GM10266 (cell line): ENCODE data around the gene NR4A1.

Experiments
- DNase-seq: peaks from one replicate; pipeline ENCODE4 v3.0.0; 2012; ENCODE audit errors: extremely low spot score
- CTCF ChIP-seq: IDR thresholded peaks from 2 replicates; pipeline ENCODE4 v1.5.1; 2012; ENCODE audit warnings: mild to moderate bottlenecking, low read depth; ENCODE audit not compliant: control insufficient read depth, insufficient read depth; ENCODE audit errors: missing control alignments

The NR4A1 gene

GRCh38 chr12:52036587-52037171, 14.6 kb upstream of the NR4A1 start:
- TF ChIP-seq CTCF, result no peak
- DNase-seq, result peak; percentile 84

GRCh38 chr12:52037248-52037861, 13.9 kb upstream of the NR4A1 start:
- no peak for DNase-seq
- no peak for TF ChIP-seq CTCF

GRCh38 chr12:52038447-52038846, 12.8 kb upstream of the NR4A1 start:
- no peak for DNase-seq
- TF ChIP-seq CTCF, result no peak

GRCh38 chr12:52041035-52041434, 10.2 kb upstream of the NR4A1 start:
- DNase-seq, result no peak
- no peak for TF ChIP-seq CTCF

- peak; percentile 26 for TF ChIP-seq CTCF
- DNase-seq, result peak; percentile 61
These were observed 9.5 kb upstream of the NR4A1 start for GRCh38 chr12:52041695-52042123.

- TF ChIP-seq CTCF, result no peak
- no peak for DNase-seq
These were observed 8.4 kb upstream of the NR4A1 start for GRCh38 chr12:52042706-52043385.

GRCh38 chr12:52043386-52044212, 7.6 kb upstream of the NR4A1 start:
- DNase-seq, result no peak
- TF ChIP-seq CTCF, result no peak
